Measurements from ENCODE around the gene SMIM43. TPM values are rescaled to one million over a fixed set of nuclear protein-coding genes. Genes with fewer than 3 reads are reported as not detected.
A peak's percentile ranks its signal among the peaks of the same experiment; 100 is the strongest.

SMIM43 gene
- polyA plus RNA-seq, 1 experiment, result 0.27 TPM

DNA sequence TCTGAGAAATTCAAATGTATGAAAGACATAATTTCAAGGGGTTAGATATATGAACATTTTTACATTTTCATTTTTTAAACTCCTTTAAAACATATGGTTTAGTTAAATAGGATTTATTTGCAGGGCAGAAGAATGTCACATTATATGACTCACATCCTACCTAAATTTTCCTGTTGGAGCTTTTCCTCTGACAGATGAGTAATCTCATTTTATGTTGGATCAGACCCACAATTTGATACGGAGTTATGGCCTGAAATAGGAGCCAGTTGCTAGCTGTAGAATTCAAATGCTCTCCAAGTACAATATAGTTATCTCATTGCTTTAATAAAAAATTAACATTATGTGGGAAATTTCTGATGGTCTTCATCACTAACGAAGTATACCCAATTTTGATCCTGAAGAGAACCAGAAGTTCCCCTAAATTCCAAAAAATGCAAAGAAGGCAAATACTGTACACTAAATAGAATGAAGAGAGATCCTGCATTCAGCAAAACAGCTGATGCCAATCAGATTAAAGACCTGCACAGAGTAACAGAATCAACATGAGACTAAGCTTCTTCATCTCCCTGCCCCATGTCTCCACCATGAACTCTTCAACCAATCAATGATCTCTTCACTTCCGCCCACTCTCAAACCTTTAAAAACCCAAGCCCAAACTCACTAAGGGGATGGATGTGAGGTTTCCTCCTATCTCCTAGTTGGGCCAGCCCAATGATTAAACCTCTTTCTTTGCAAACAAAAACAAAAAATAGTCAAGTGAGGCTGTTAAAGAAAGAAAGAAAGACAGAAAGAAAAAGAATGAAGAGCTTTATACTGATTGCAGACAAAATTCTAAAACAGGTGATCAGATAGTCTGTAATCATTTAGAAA lies 25.2 kb upstream of the SMIM43 start:
- POLR2A ChIA-PET, result no interaction called here
- TF ChIP-seq CTCF (IDR thresholded peaks at IDR 0.05; ENCODE audit: insufficient read depth, low read depth, low read length), result no peak
- CTCF ChIA-PET, result interaction anchor here (1.1 to 1.2 kb wide), 2 partner anchors 11 to 17 kb away, joined by 3 read pairs; partner anchors contain the start of gene EXOSC9

GRCh38 chr4:121789455-121789854 lies 24.5 kb upstream of the SMIM43 start:
- H3K27me3 ChIP-seq (ENCODE audit: control insufficient read depth, insufficient read depth, low read length), result no peaks in the 10 kb centered on the region
- H3K4me3 ChIP-seq (ENCODE audit: low read depth, low read length), result no peak overlapping the region
- ChIA-PET CTCF (interaction anchor here (1.1 to 1.2 kb wide), 2 partner anchors 11 to 17 kb away, joined by 3 read pairs; partner anchors contain the start of gene EXOSC9), POLR2A (no interaction called here)
- DNase-seq (ENCODE audit: low read depth), result no peak
- TF ChIP-seq CTCF (IDR thresholded peaks at IDR 0.05; ENCODE audit: insufficient read depth, low read depth, low read length), result no peak
- no peaks in the 10 kb centered on the region for H3K36me3 ChIP-seq (ENCODE audit: control insufficient read depth, insufficient read depth, low read length)

More for the DNA sequence above, 25.2 kb upstream of the SMIM43 start:
- Histone ChIP-seq H3K27me3 (ENCODE audit: control insufficient read depth, insufficient read depth, low read length) (no peaks in the 10 kb centered on the region), H3K4me3 (ENCODE audit: low read depth, low read length) (no peak overlapping the region), H3K36me3 (ENCODE audit: control insufficient read depth, insufficient read depth, low read length) (no peaks in the 10 kb centered on the region)
- peak; percentile 62 for DNase-seq (ENCODE audit: low read depth)

GRCh38 chr4:121788896-121789295 lies 23.9 kb upstream of the SMIM43 start:
- ChIA-PET POLR2A (no interaction called here), CTCF (interaction anchor here (1.1 to 1.2 kb wide), 2 partner anchors 12 to 18 kb away, joined by 3 read pairs; partner anchors contain the start of gene EXOSC9)
- no peak for TF ChIP-seq CTCF (IDR thresholded peaks at IDR 0.05; ENCODE audit: insufficient read depth, low read depth, low read length)
- Histone ChIP-seq H3K36me3 (ENCODE audit: control insufficient read depth, insufficient read depth, low read length) (no peaks in the 10 kb centered on the region), H3K27me3 (ENCODE audit: control insufficient read depth, insufficient read depth, low read length) (no peaks in the 10 kb centered on the region), H3K4me3 (ENCODE audit: low read depth, low read length) (no peak overlapping the region)
- no peak for DNase-seq (ENCODE audit: low read depth)

DNA sequence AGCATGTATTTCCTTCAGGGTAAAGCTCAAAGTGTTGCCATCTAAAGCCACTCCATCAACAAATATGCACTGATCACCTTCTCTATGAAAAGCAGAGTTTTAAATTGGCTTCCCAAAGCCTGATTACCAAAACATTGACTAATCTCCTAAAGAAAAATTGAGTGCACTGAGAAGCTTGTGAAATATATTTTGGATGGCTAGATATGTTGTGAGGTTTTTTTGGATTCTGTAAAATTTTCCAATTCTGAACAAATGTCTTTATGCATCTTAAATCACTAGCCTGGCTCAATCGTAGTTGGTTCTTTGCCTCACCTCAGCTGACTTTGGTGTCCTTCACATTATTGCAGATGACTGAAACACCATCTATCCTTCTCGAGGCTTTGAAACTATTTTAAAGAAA lies 21.3 kb upstream of the SMIM43 start:
- no peak for TF ChIP-seq CTCF (IDR thresholded peaks at IDR 0.05; ENCODE audit: insufficient read depth, low read depth, low read length)
- Histone ChIP-seq H3K36me3 (ENCODE audit: control insufficient read depth, insufficient read depth, low read length) (no peaks in the 10 kb centered on the region), H3K4me3 (ENCODE audit: low read depth, low read length) (no peak overlapping the region), H3K27me3 (ENCODE audit: control insufficient read depth, insufficient read depth, low read length) (no peaks in the 10 kb centered on the region)
- ChIA-PET POLR2A (no interaction called here), CTCF (interaction anchor here (2.1 kb wide), 1 partner anchor 49 kb away, joined by 6 read pairs; no protein-coding TSS in a partner anchor)
- DNase-seq (ENCODE audit: low read depth), result no peak

- Histone ChIP-seq H3K27me3 (ENCODE audit: control insufficient read depth, insufficient read depth, low read length) (no peaks in the 10 kb centered on the region), H3K4me3 (ENCODE audit: low read depth, low read length) (no peak overlapping the region), H3K36me3 (ENCODE audit: control insufficient read depth, insufficient read depth, low read length) (no peaks in the 10 kb centered on the region)
- CTCF ChIA-PET, result no interaction called here
- DNase-seq (ENCODE audit: low read depth), result no peak
- POLR2A ChIA-PET, result no interaction called here
- no peak for TF ChIP-seq CTCF (IDR thresholded peaks at IDR 0.05; ENCODE audit: insufficient read depth, low read depth, low read length)
These were observed 20.5 kb upstream of the SMIM43 start for GRCh38 chr4:121785479-121785878.

Measured in BJ (cell line).